ENCODE data around the gene RAB11FIP3. TPM values are rescaled to one million over a fixed set of nuclear protein-coding genes. Genes with fewer than 3 reads are reported as not detected.
A peak's percentile ranks its signal among the peaks of the same experiment; 100 is the strongest.
"Not testable (repeated sequence)": the region's sequence is repeated elsewhere in the genome, so short reads cannot be mapped to it uniquely, and the experiment has no call there.

RAB11FIP3 gene
- 114 TPM for polyA plus RNA-seq
- long read RNA-seq, donor 1, full-length matches to known transcripts, result 3 of 3 reads
- long read RNA-seq, donor 1, partial matches to known transcripts, result 0 of 3 reads
- long read RNA-seq, donor 1, other reads (novel, unspliced or antisense), result 0 of 3 reads
- long read RNA-seq, donor 2, full-length matches to known transcripts, result 6 of 37 reads
- long read RNA-seq, donor 2, partial matches to known transcripts, result 31 of 37 reads
- long read RNA-seq, donor 2, other reads (novel, unspliced or antisense), result 0 of 37 reads
- long read RNA-seq, donor 3, result 0 reads
- long read RNA-seq, donor 4, full-length matches to known transcripts, result 2 of 2 reads
- long read RNA-seq, donor 4, partial matches to known transcripts, result 0 of 2 reads
- long read RNA-seq, donor 4, other reads (novel, unspliced or antisense), result 0 of 2 reads
- long read RNA-seq, donor 5, result 0 reads
- long read RNA-seq, donor 6, full-length matches to known transcripts, result 8 of 13 reads
- long read RNA-seq, donor 6, partial matches to known transcripts, result 0 of 13 reads
- long read RNA-seq, donor 6, other reads (novel, unspliced or antisense), result 5 of 13 reads
- long read RNA-seq, donor 7, partial matches to known transcripts, result 7 of 8 reads
- long read RNA-seq, donor 7, other reads (novel, unspliced or antisense), result 0 of 8 reads
- long read RNA-seq, donor 8, full-length matches to known transcripts, result 6 of 12 reads
- long read RNA-seq, donor 8, partial matches to known transcripts, result 0 of 12 reads
- long read RNA-seq, donor 8, other reads (novel, unspliced or antisense), result 6 of 12 reads
- long read RNA-seq, donor 9, full-length matches to known transcripts, result 4 of 4 reads
- long read RNA-seq, donor 9, partial matches to known transcripts, result 0 of 4 reads
- long read RNA-seq, donor 9, other reads (novel, unspliced or antisense), result 0 of 4 reads
- long read RNA-seq, donor 10, full-length matches to known transcripts, result 5 of 12 reads
- long read RNA-seq, donor 10, partial matches to known transcripts, result 7 of 12 reads
- long read RNA-seq, donor 10, other reads (novel, unspliced or antisense), result 0 of 12 reads
- long read RNA-seq, donor 11, full-length matches to known transcripts, result 5 of 5 reads
- long read RNA-seq, donor 11, partial matches to known transcripts, result 0 of 5 reads
- long read RNA-seq, donor 11, other reads (novel, unspliced or antisense), result 0 of 5 reads

- peak within 1 kb of the TSS; percentile 89 for H3K27ac ChIP-seq (ENCODE audit: low read length)
- DNase-seq, result peak; percentile 75 to 93
- H3K9me3 ChIP-seq (ENCODE audit: control insufficient read depth, low read depth, low read length), result no peaks in the 10 kb centered on the region
- H3K27me3 ChIP-seq (ENCODE audit: control insufficient read depth, insufficient read depth, low read length), result no peaks in the 10 kb centered on the region
- no CpG with 5 or more reads among the region's 77 CpGs for WGBS (ENCODE audit: insufficient coverage, low lambda C conversion rate)
- peak within 1 kb of the TSS; percentile 88 for H3K4me3 ChIP-seq (ENCODE audit: low read length)
- H3K36me3 ChIP-seq (ENCODE audit: control insufficient read depth, insufficient read depth, low read length), result peaks cover 3% of the 10 kb centered on the region
- peaks cover 13% of the 10 kb centered on the region for H3K4me1 ChIP-seq (ENCODE audit: control insufficient read depth, insufficient read depth, low read length)
Observed at GRCh38 chr16:425082-425718, at the start of gene RAB11FIP3. TSS of gene RAB11FIP3 (plus strand) at chr16:425649. CDS start at chr16:426007, 358 bp downstream.

GRCh38 chr16:375927-376816, 49.3 kb upstream of the RAB11FIP3 start:
- WGBS (ENCODE audit: insufficient coverage, low lambda C conversion rate), result no CpG with 5 or more reads among the region's 44 CpGs
- H3K4me3 ChIP-seq (ENCODE audit: low read length), result no peak overlapping the region
- H3K36me3 ChIP-seq (ENCODE audit: control insufficient read depth, insufficient read depth, low read length), result peaks cover 54% of the 10 kb centered on the region
- peaks cover 5% of the 10 kb centered on the region for H3K9me3 ChIP-seq (ENCODE audit: control insufficient read depth, low read depth, low read length)
- H3K4me1 ChIP-seq (ENCODE audit: control insufficient read depth, insufficient read depth, low read length), result peaks cover 17% of the 10 kb centered on the region
- no peak for DNase-seq
- no peaks in the 10 kb centered on the region for H3K27me3 ChIP-seq (ENCODE audit: control insufficient read depth, insufficient read depth, low read length)
- no peak overlapping the region for H3K27ac ChIP-seq (ENCODE audit: low read length)

GRCh38 chr16:376817-377418, 48.5 kb upstream of the RAB11FIP3 start:
- Histone ChIP-seq H3K4me3 (ENCODE audit: low read length) (no peak overlapping the region), H3K4me1 (ENCODE audit: control insufficient read depth, insufficient read depth, low read length) (peaks cover 17% of the 10 kb centered on the region), H3K27me3 (ENCODE audit: control insufficient read depth, insufficient read depth, low read length) (no peaks in the 10 kb centered on the region), H3K36me3 (ENCODE audit: control insufficient read depth, insufficient read depth, low read length) (peaks cover 47% of the 10 kb centered on the region), H3K27ac (ENCODE audit: low read length) (no peak overlapping the region), H3K9me3 (ENCODE audit: control insufficient read depth, low read depth, low read length) (peaks cover 5% of the 10 kb centered on the region)
- no peak for DNase-seq
- no CpG with 5 or more reads among the region's 26 CpGs for whole genome bisulfite sequencing (ENCODE audit: insufficient coverage, low lambda C conversion rate)

GRCh38 chr16:377419-377951, 48.0 kb upstream of the RAB11FIP3 start:
- H3K36me3 ChIP-seq (ENCODE audit: control insufficient read depth, insufficient read depth, low read length), result peaks cover 41% of the 10 kb centered on the region
- no peak overlapping the region for H3K4me3 ChIP-seq (ENCODE audit: low read length)
- H3K27me3 ChIP-seq (ENCODE audit: control insufficient read depth, insufficient read depth, low read length), result no peaks in the 10 kb centered on the region
- H3K27ac ChIP-seq (ENCODE audit: low read length), result no peak overlapping the region
- DNase-seq, result no peak
- H3K9me3 ChIP-seq (ENCODE audit: control insufficient read depth, low read depth, low read length), result peaks cover 5% of the 10 kb centered on the region
- peaks cover 17% of the 10 kb centered on the region for H3K4me1 ChIP-seq (ENCODE audit: control insufficient read depth, insufficient read depth, low read length)
- WGBS (ENCODE audit: insufficient coverage, low lambda C conversion rate), result no CpG with 5 or more reads among the region's 42 CpGs

- Histone ChIP-seq H3K36me3 (ENCODE audit: control insufficient read depth, insufficient read depth, low read length) (peaks cover 33% of the 10 kb centered on the region), H3K4me1 (ENCODE audit: control insufficient read depth, insufficient read depth, low read length) (peaks cover 22% of the 10 kb centered on the region)
- DNase-seq; H3K27me3 ChIP-seq (ENCODE audit: control insufficient read depth, insufficient read depth, low read length); H3K4me3 ChIP-seq (ENCODE audit: low read length); H3K9me3 ChIP-seq (ENCODE audit: control insufficient read depth, low read depth, low read length); H3K27ac ChIP-seq (ENCODE audit: low read length): not testable (repeated sequence)
- no CpG with 5 or more reads among the region's 36 CpGs for WGBS (ENCODE audit: insufficient coverage, low lambda C conversion rate)
Observed at GRCh38 chr16:378113-378820, 47.2 kb upstream of the RAB11FIP3 start.

GRCh38 chr16:378821-379182, 46.6 kb upstream of the RAB11FIP3 start:
- H3K27me3 ChIP-seq (ENCODE audit: control insufficient read depth, insufficient read depth, low read length), result peaks cover 2% of the 10 kb centered on the region
- H3K4me1 ChIP-seq (ENCODE audit: control insufficient read depth, insufficient read depth, low read length), result peaks cover 28% of the 10 kb centered on the region
- H3K27ac ChIP-seq (ENCODE audit: low read length), result no peak overlapping the region
- DNase-seq, result no peak
- WGBS (ENCODE audit: insufficient coverage, low lambda C conversion rate), result no CpG with 5 or more reads among the region's 14 CpGs
- H3K9me3 ChIP-seq (ENCODE audit: control insufficient read depth, low read depth, low read length), result peaks cover 5% of the 10 kb centered on the region
- H3K36me3 ChIP-seq (ENCODE audit: control insufficient read depth, insufficient read depth, low read length), result peaks cover 32% of the 10 kb centered on the region
- H3K4me3 ChIP-seq (ENCODE audit: low read length), result no peak overlapping the region

GRCh38 chr16:379183-379960, 46.1 kb upstream of the RAB11FIP3 start:
- peak; percentile 83 to 89 for DNase-seq
- Histone ChIP-seq H3K36me3 (ENCODE audit: control insufficient read depth, insufficient read depth, low read length) (peaks cover 27% of the 10 kb centered on the region), H3K27ac (ENCODE audit: low read length) (peak overlapping the region; percentile 41), H3K27me3 (ENCODE audit: control insufficient read depth, insufficient read depth, low read length) (peaks cover 2% of the 10 kb centered on the region), H3K9me3 (ENCODE audit: control insufficient read depth, low read depth, low read length) (peaks cover 5% of the 10 kb centered on the region), H3K4me1 (ENCODE audit: control insufficient read depth, insufficient read depth, low read length) (peaks cover 32% of the 10 kb centered on the region), H3K4me3 (ENCODE audit: low read length) (peak overlapping the region; percentile 6)
- no CpG with 5 or more reads among the region's 16 CpGs for WGBS (ENCODE audit: insufficient coverage, low lambda C conversion rate)
